ENCODE measurements around the gene CYP1B1. TPM values are rescaled to one million over a fixed set of nuclear protein-coding genes. Genes with fewer than 3 reads are reported as not detected.

Gene CYP1B1
- total and polyA plus RNA-seq, 10 donors = 17.7 to 121 (median 58.1) TPM

GRCh38 chr2:38095996-38096861, 20.3 kb upstream of the CYP1B1 start:
- Histone ChIP-seq H3K4me3 (peak overlapping the region in 1 of 8 donors; percentile 5), H3K4me1 (peaks cover 16 to 62% (median 33%) of the 10 kb centered on the region in 6 donors), H3K9me3 (no peaks in the 10 kb centered on the region), H3K27me3 (replicated peaks in 1 of 7) (peaks cover 0 to 64% (median 3%) of the 10 kb centered on the region in 7 donors), H3K36me3 (no peaks in the 10 kb centered on the region), H3K27ac (peak overlapping the region in 5 of 8 donors; percentile 27 to 69 (median 50))
- intact Hi-C loops (cut with DNase I; ENCODE audit: low total_unique reads) = no loop called here
- DNase-seq = no peak
- WGBS, 5 donors = 19 to 38% (median 36%) methylated on average over 19 of the region's 19 CpGs
- TF ChIP-seq POLR2AphosphoS5 (IDR thresholded peaks at IDR 0.05) = no peak
- TF ChIP-seq CTCF (IDR thresholded peaks at IDR 0.05 in 8 of 11, conservative IDR thresholded peaks at IDR 0.05 in 3 of 11) = no peak
- TF ChIP-seq POLR2A (IDR thresholded peaks at IDR 0.05) = no peak

- Histone ChIP-seq H3K36me3 (no peaks in the 10 kb centered on the region), H3K4me1 (peaks cover 16 to 62% (median 33%) of the 10 kb centered on the region in 6 donors), H3K4me3 (peak overlapping the region in 1 of 8 donors; percentile 5), H3K27ac (peak overlapping the region in 5 of 8 donors; percentile 27 to 69 (median 50)), H3K27me3 (replicated peaks in 1 of 7) (peaks cover 0 to 55% (median 3%) of the 10 kb centered on the region in 7 donors), H3K9me3 (no peaks in the 10 kb centered on the region)
- WGBS, 5 donors = 72 to 90% (median 80%) methylated on average over 11 of the region's 11 CpGs
- TF ChIP-seq POLR2AphosphoS5 (IDR thresholded peaks at IDR 0.05) (no peak), POLR2A (IDR thresholded peaks at IDR 0.05) (no peak), CTCF (IDR thresholded peaks at IDR 0.05 in 8 of 11, conservative IDR thresholded peaks at IDR 0.05 in 3 of 11) (no peak)
- intact Hi-C loops (cut with DNase I; ENCODE audit: low total_unique reads) = no loop called here
- DNase-seq = no peak
Measured at GRCh38 chr2:38095079-38095995, 19.4 kb upstream of the CYP1B1 start.

GRCh38 chr2:38093527-38094165, 17.7 kb upstream of the CYP1B1 start:
- TF ChIP-seq CTCF (IDR thresholded peaks at IDR 0.05 in 8 of 11, conservative IDR thresholded peaks at IDR 0.05 in 3 of 11) (no peak), POLR2AphosphoS5 (IDR thresholded peaks at IDR 0.05) (no peak), POLR2A (IDR thresholded peaks at IDR 0.05) (no peak)
- peaks cover 10 to 51% (median 25%) of the 10 kb centered on the region in 6 donors for H3K4me1 ChIP-seq
- H3K36me3 ChIP-seq = no peaks in the 10 kb centered on the region
- no peak overlapping the region for H3K4me3 ChIP-seq
- DNase-seq = no peak
- H3K27ac ChIP-seq = peak overlapping the region in 1 of 8 donors; percentile 4
- intact Hi-C loops (cut with DNase I; ENCODE audit: low total_unique reads) = no loop called here
- peaks cover 0 to 38% (median 0%) of the 10 kb centered on the region in 7 donors for H3K27me3 ChIP-seq (replicated peaks in 1 of 7)
- 93 to 100% (median 96%) methylated on average over 1 of the region's 1 CpG for WGBS, 5 donors
- no peaks in the 10 kb centered on the region for H3K9me3 ChIP-seq

Data from spleen (tissue), 11 donors.